ENCODE results near the gene ZNF584.

DNA sequence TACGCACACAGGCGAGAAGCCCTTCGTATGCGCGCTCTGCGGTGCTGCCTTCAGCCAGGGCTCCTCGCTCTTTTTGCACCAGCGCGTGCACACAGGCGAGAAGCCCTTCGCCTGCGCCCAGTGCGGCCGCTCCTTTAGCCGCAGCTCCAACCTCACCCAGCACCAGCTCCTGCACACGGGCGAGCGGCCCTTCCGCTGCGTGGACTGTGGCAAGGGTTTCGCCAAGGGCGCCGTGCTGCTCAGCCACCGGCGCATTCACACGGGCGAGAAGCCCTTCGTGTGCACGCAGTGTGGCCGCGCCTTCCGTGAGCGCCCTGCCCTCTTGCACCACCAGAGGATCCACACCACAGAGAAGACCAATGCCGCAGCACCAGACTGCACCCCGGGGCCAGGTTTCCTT, 47.7 kb downstream of the ZNF584 start:
- TF ChIP-seq POLR2A (IDR thresholded peaks at IDR 0.05; ENCODE audit: low read depth, low read length), result no peak
- no peak for TF ChIP-seq MYC (IDR thresholded peaks at IDR 0.05; ENCODE audit: low read depth, low read length)
- TF ChIP-seq CTCF (IDR thresholded peaks at IDR 0.05; ENCODE audit: extremely low read depth in 1 of 2, insufficient read depth in 1 of 2, low read depth in 1 of 2, low read length in 2 of 2), result no peak
- TF ChIP-seq JUN (IDR thresholded peaks at IDR 0.05; ENCODE audit: borderline replicate concordance, insufficient read depth, insufficient read length, low read depth), result no peak
- TF ChIP-seq EZH2 (IDR thresholded peaks at IDR 0.05; ENCODE audit: borderline replicate concordance, low read depth, low read length, severe bottlenecking), result no peak

Measured in endothelial cell of umbilical vein (primary cell).